Thyroid gland (tissue), 4 donors: Measurements from ENCODE around the gene TPD52L2. TPM values are rescaled to one million over a fixed set of nuclear protein-coding genes. Genes with fewer than 3 reads are reported as not detected.
"Not testable (repeated sequence)": the region's sequence is repeated elsewhere in the genome, so short reads cannot be mapped to it uniquely, and the experiment has no call there.

ENCODE experiments used
- DNase-seq, 2 donors: peaks; one replicate each; pipeline ENCODE4 v3.0.0-alpha.2; 2019
- H3K27ac ChIP-seq, 3 donors: fragments of 200-600 bp; sonication (generic); 1 replicate in 2 of 3; 2 replicates in 1 of 3; pipeline ENCODE4 v1.5.1; 2016 to 2019; ENCODE audit warnings: mild to moderate bottlenecking in 1 of 3, moderate library complexity in 1 of 3
- H3K27me3 ChIP-seq: fragments of 200-600 bp; sonication (generic); one replicate; pipeline ENCODE4 v1.5.1; 2019
- H3K36me3 ChIP-seq, 2 donors: fragments of 200-600 bp; sonication (generic); one replicate each; pipeline ENCODE4 v1.5.1; 2016 to 2019
- H3K4me1 ChIP-seq, 2 donors: fragments of 200-600 bp; sonication (generic); one replicate each; pipeline ENCODE4 v1.5.1; 2017 to 2019
- H3K4me3 ChIP-seq, 3 donors: fragments of 200-600 bp; sonication (generic); replicated peaks in 1 of 3; 1 replicate in 2 of 3; 2 replicates in 1 of 3; pipeline ENCODE4 v1.5.1; 2016; ENCODE audit warnings: mild to moderate bottlenecking in 1 of 3
- H3K9me3 ChIP-seq: fragments of 200-600 bp; sonication (generic); one replicate; pipeline ENCODE4 v1.5.1; 2017
- CTCF ChIP-seq, 6 experiments: fragments of 200-600 bp in 3 of 6; fragments of 450-650 bp in 3 of 6; sonication (generic) in 3 of 6; IDR thresholded peaks; one replicate each; pipeline ENCODE4 v1.5.1; 2016 to 2019; ENCODE audit warnings: antibody characterized with exemption in 6 of 6, mild to moderate bottlenecking in 2 of 6, inconsistent platforms in 1 of 6, moderate library complexity in 1 of 6
- POLR2A ChIP-seq, 2 donors: fragments of 450-650 bp; IDR thresholded peaks; one replicate each; pipeline ENCODE4 v1.6.1; 2017; ENCODE audit warnings: antibody characterized with exemption in 2 of 2, mild to moderate bottlenecking in 2 of 2, moderate library complexity in 1 of 2
- WGBS, 2 donors: methylation state at CpG; one replicate each; pipeline ENCODE4 v1.1.5; 2017; 5-methylcytosine and 5-hydroxymethylcytosine counted together
- intact Hi-C: fragments of 100-400 bp; cut with DNase I; formaldehyde crosslinking; loops from one replicate; pipeline ENCODE4 v1.15.1; 2023
- total RNA-seq, 4 donors: library from RNA; depleted of rRNA; stranded (reverse); fragments of >200 nt; gene quantifications; one replicate each; pipeline ENCODE4 v1.2.3, GENCODE V29; 2016

The TPD52L2 gene
- total RNA-seq, 4 donors from 2014 or later, result 69.4 to 93.3 (median 89.6) TPM

GRCh38 chr20:63861981-63862901, 2.8 kb upstream of the TPD52L2 start:
- H3K4me1 ChIP-seq, result peaks cover 20 to 55% of the 10 kb centered on the region in 2 donors
- no peak overlapping the region for H3K4me3 ChIP-seq
- peaks cover 0 to 7% of the 10 kb centered on the region in 2 donors for H3K36me3 ChIP-seq
- no peak overlapping the region for H3K27ac ChIP-seq
- TF ChIP-seq CTCF (IDR thresholded peaks at IDR 0.05), result no peak
- no peak for TF ChIP-seq POLR2A (IDR thresholded peaks at IDR 0.05)
- WGBS, 2 donors, result 96 to 98% methylated on average over 60 to 70 of the region's 95 CpGs
- intact Hi-C loops, result loop anchor here (5.0 kb wide), 2 partner anchors 35 to 325 kb away; partner anchors contain the start of gene PTK6
- no peaks in the 10 kb centered on the region for H3K27me3 ChIP-seq
- DNase-seq, result no peak
- H3K9me3 ChIP-seq, result no peaks in the 10 kb centered on the region

- WGBS, 2 donors, result 87% methylated on average over 12 to 17 of the region's 18 CpGs
- Histone ChIP-seq H3K36me3 (peaks cover 0 to 7% of the 10 kb centered on the region in 2 donors), H3K4me1 (peaks cover 18 to 50% of the 10 kb centered on the region in 2 donors), H3K27ac (peak overlapping the region; percentile 62 to 96 (median 90)), H3K27me3 (no peaks in the 10 kb centered on the region), H3K4me3 (no peak overlapping the region), H3K9me3 (no peaks in the 10 kb centered on the region)
- no peak for DNase-seq
- intact Hi-C loops, result loop anchor here (5.0 kb wide), 2 partner anchors 36 to 326 kb away; partner anchors contain the start of gene PTK6
- TF ChIP-seq CTCF (IDR thresholded peaks at IDR 0.05) (no peak), POLR2A (IDR thresholded peaks at IDR 0.05) (no peak)
Observed at GRCh38 chr20:63863021-63863797, 1.9 kb upstream of the TPD52L2 start.

- peaks cover 2 to 10% of the 10 kb centered on the region in 2 donors for H3K36me3 ChIP-seq
- H3K4me1 ChIP-seq, result peaks cover 16 to 42% of the 10 kb centered on the region in 2 donors
- TF ChIP-seq CTCF (IDR thresholded peaks at IDR 0.05), result peak; percentile 31 to 90 (median 74)
- peak in 1 of 2 donors; percentile 17 for TF ChIP-seq POLR2A (IDR thresholded peaks at IDR 0.05)
- no peaks in the 10 kb centered on the region for H3K27me3 ChIP-seq
- peak overlapping the region in 2 of 3 donors; percentile 82 to 86 for H3K4me3 ChIP-seq
- H3K27ac ChIP-seq, result peak overlapping the region; percentile 62 to 96 (median 90)
- peak; percentile 78 to 82 for DNase-seq
- intact Hi-C loops, result loop anchor here (2.0 to 5.0 kb wide), 3 partner anchors 37 to 327 kb away; partner anchors contain the start of gene PTK6
- WGBS, 2 donors, result 14 to 18% methylated on average over 7 to 19 of the region's 38 CpGs
- no peaks in the 10 kb centered on the region for H3K9me3 ChIP-seq
Observed at GRCh38 chr20:63863798-63864544, 1.1 kb upstream of the TPD52L2 start.

- DNase-seq, result no peak
- peaks cover 8 to 14% of the 10 kb centered on the region in 2 donors for H3K36me3 ChIP-seq
- peaks cover 10 to 36% of the 10 kb centered on the region in 2 donors for H3K4me1 ChIP-seq
- intact Hi-C loops, result loop anchor here (2.0 to 5.0 kb wide), 3 partner anchors 37 to 327 kb away; partner anchors contain the start of gene PTK6
- peak overlapping the region in 2 of 3 donors; percentile 82 to 86 for H3K4me3 ChIP-seq
- no peak for TF ChIP-seq POLR2A (IDR thresholded peaks at IDR 0.05)
- TF ChIP-seq CTCF (IDR thresholded peaks at IDR 0.05), result peak in 1 of 6 experiments; percentile 12
- H3K9me3 ChIP-seq, result no peaks in the 10 kb centered on the region
- WGBS, 2 donors, result 0% methylated on average over 24 of the region's 25 CpGs
- H3K27me3 ChIP-seq, result no peaks in the 10 kb centered on the region
- H3K27ac ChIP-seq, result peak overlapping the region; percentile 62 to 96 (median 90)
Observed at GRCh38 chr20:63864545-63864977, 509 bp upstream of the TPD52L2 start.

- H3K27ac ChIP-seq, H3K27me3 ChIP-seq, DNase-seq, H3K9me3 ChIP-seq, intact Hi-C loops, H3K4me3 ChIP-seq: not testable (repeated sequence)
- Histone ChIP-seq H3K36me3 (peaks cover 26 to 28% of the 10 kb centered on the region in 2 donors), H3K4me1 (peaks cover 10 to 22% of the 10 kb centered on the region in 2 donors)
- WGBS, 2 donors, result 93 to 94% methylated on average over 13 of the region's 13 CpGs
Observed at GRCh38 chr20:63867042-63867441, 2.0 kb downstream of the TPD52L2 start.
